ENCODE results near the gene LRFN3.
A peak's percentile ranks its signal among the peaks of the same experiment; 100 is the strongest.
"Not testable (repeated sequence)": the region's sequence is repeated elsewhere in the genome, so short reads cannot be mapped to it uniquely, and the experiment has no call there.

The LRFN3 gene

DNA sequence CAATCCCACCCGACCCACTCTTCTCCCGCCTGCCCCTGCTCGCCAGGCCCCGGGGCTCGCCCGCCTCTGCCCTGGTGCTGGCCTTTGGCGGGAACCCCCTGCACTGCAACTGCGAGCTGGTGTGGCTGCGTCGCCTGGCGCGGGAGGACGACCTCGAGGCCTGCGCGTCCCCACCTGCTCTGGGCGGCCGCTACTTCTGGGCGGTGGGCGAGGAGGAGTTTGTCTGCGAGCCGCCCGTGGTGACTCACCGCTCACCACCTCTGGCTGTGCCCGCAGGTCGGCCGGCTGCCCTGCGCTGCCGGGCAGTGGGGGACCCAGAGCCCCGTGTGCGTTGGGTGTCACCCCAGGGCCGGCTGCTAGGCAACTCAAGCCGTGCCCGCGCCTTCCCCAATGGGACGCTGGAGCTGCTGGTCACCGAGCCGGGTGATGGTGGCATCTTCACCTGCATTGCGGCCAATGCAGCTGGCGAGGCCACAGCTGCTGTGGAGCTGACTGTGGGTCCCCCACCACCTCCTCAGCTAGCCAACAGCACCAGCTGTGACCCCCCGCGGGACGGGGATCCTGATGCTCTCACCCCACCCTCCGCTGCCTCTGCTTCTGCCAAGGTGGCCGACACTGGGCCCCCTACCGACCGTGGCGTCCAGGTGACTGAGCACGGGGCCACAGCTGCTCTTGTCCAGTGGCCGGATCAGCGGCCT is 4.1 kb downstream of the LRFN3 start:
- DNase-seq: no peak

DNA sequence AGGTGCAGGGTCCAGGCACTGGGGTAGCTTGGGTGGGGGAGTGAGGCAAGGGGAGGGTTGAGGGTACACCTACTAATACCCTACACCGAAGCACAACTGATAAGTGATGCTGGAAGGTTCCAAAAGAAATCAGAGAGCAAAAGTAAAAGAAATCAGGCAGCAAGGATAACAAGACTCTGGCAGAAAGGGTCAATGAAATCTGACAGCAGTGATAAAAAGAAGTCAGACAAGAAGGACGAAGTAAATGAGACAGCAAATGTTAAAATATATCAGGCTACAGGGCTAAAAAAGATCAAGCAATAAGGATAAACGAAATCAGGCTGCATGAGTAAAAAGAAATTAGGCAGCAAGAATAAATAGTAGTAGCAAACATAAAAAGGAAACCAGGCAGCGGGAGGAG is 4.7 kb downstream of the LRFN3 start:
- DNase-seq: no peak

DNA sequence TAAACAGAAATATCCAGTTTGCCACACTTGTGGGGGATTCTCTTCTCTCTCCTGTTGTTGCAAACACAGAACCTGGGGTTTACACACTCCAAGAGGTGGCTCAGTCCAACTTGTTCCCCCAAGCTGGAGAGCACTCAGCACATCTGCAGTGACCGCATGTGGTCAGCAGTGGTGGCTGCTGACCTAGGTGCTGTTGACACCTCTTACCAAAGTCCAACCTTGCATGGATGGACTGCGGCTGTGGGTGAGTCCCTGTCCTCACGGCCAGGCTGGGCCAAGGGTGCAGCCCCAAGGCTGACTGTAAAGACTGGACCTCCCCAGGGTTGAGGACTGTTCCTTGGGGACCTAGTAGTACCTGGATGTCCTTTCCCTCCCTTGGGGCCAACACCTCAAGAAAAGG is 6.1 kb downstream of the LRFN3 start:
- DNase-seq: no peak

DNA sequence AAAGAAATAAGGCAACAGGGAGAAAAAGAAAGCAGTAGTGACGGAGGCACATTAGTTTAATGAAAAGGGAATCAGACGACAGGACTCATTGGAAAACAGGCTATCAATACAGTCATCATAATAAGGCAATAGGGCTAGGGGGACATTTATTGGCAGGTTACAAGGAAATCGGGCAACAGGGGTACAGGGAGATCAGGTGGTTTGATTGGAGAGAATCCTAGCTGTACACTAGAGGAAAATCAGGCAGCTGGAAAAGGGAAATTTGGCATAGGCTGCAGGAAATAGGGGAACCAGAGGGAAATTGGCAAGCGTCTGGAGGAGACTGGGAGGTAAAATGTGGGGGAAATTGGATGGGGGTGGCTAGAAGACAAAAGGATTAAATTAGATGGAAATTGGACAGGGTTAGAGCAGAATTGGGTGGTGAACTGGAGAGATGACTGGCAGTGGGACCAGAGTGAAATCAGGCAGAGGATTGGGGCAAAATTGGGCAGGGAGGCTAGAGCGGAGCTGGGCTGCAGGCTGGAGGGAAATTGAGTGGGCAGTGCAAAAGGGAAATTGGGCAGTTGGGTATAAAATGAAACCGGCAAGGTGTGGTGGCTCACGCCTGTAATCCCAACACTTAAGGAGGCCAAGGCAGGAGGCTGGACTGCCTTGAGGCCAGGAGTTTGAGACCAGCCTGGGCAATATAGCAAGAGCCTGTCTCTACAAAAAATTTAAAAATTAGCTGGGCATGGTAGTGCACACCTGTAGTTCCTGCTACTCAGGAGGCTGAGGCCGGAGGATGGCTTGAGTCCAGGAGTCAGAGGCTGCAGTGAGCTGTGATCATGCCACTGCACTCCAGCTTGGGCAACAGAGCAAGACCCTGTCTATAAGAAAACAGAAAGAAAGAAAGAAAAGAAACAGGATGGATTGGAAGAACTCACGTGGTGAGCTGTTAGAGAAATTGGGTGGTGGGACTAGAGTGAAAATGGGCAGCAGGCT is 7.4 kb downstream of the LRFN3 start:
- DNase-seq: no peak

DNA sequence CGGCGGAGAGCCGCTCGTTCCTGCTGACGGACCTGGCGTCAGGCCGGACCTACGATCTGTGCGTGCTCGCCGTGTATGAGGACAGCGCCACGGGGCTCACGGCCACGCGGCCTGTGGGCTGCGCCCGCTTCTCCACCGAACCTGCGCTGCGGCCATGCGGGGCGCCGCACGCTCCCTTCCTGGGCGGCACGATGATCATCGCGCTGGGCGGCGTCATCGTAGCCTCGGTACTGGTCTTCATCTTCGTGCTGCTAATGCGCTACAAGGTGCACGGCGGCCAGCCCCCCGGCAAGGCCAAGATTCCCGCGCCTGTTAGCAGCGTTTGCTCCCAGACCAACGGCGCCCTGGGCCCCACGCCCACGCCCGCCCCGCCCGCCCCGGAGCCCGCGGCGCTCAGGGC is 8.4 kb downstream of the LRFN3 start:
- DNase-seq: no peak

DNA sequence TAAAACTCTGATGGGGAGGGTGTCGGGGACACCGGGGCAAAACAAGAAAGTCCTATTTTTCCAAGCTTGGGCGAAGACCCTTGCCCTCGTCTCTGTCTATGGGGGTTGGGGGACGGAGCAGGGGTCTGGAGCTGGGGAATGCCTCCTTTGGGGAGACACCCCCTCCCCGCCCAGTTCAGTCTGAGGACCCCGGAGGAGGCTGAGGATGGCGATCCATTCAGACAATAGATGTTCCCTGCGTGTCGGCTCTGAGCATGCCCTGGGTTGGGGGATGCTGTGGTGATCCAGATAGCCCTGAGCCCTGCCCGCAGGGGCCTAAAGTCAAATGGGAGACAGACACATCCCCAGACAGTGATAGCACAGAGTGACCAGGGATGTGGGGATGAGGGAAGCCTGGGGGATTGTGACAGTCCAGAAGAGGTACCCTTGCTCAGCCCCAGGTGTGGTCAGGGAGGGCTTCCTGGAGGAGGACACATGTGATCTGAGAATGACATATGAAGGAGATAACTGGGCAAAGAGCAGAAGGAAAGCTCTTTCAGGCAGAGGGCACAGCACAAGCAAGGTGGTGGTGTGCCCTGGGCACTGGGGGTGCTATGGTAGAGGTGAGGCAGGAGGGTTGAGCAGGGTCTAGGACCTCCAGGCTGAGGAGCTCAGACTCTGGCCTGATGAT is 9.1 kb downstream of the LRFN3 start:
- no peak for DNase-seq

DNA sequence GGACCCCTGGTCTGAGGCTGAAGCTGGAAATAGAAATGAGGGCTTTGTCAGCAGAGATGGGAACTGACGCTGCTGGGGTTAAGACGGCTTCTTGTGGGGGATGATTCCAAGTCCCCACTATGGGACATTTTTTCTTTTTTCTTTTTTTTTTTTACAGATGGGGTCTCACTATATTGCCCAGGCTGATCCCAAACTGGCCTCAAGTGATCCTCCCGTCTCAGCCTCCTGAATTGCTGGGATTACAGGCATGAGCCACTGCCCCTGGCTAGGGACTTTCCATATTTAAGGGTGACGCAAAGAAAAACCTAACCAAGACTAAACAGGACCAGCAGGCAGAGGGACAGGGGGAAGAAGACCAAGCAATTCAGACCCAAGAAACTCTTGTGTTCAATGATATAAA is 10.0 kb downstream of the LRFN3 start:
- DNase-seq: no peak

DNA sequence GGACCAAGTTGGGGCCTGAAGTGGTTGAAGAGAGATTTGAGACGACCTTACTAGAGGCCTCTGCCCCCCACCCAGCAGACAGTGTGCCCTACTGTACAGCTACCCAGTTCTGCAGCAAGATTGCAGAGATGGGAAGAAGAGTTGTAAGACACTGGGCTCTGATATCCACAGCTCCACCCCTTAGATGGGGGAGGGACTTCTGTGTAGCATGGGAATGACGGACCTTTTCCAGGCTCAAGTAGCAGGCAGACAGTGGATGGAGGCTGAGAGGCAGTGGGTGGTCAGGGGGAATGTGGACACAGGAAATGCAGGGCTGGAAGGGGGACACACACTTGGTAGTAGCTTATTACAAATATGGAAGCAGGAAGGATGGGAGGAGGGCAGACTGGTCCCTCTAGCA is 13.0 kb downstream of the LRFN3 start:
- no peak for DNase-seq

DNA sequence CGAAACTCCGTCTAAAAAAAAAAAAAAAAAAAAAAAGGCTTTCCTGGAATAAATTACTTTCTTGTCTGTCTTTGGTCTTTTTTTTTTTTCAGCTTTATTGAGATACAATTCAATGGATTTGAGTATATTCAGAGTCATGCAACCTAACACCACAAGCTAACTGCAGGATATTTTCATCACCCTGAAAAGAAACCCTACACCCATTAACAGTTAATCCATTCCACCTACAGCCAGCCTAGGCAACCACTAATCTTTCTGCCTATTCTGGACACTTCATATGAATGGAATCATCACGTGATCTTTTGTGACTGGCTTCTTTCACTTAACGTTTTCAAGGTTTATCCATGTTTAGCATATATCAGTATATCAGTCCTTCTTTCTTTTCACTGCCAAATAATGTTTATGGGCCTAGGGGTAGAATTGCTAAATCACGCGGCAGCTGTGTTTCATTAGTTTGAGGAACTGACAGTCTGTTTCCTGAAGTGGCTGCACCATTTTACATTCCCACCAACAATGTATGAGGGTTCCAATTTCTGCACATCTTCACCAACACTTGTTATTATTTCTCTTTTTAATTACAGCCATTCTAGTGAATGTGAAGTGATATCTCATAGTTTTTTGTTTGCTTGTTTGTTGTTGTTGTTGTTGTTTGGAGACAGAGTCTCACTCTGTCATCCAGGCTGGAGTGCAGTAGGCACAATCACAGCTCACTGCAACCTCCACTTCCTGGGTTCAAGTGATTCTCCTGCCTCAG is 19.9 kb downstream of the LRFN3 start:
- DNase-seq: no peak

DNA sequence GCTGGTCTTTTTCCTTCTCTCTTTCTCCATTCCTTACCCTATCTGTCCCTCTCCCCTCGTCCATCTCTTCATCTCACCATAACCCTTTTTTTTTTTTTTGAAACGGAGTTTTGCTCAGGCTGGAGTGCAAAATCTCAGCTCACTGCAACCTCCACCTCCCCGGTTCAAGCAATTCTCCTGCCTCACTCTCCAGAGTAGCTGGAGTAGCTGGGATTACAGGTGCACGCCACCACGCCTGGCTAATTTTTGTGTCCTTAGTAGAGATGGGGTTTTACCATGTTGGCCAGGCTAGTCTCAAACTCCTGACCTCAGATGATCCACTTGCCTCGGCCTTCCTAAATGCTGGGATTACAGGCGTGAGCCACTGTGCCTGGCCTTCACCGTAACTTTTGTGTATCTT is 21.2 kb downstream of the LRFN3 start:
- DNase-seq: not testable (repeated sequence)

DNA sequence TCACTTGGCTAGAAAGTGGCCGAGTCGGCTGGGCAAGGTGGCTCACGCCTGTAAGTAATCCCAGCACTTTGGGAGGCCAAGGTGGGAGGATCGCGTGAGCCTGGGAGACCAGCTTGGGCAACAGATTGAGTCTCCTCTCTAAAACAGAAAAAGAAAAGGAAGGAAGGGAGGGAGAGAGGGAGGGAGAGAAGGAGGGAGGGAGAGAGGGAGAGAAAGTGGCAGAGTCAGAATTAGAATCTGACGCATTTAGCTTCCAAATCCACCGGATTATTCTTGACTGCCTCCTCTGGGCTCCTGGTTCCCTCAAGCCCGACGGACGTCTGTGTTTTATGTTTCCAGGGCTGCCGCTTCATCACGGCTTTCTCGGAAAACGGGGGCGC is 22.5 kb downstream of the LRFN3 start:
- no peak for DNase-seq

DNA sequence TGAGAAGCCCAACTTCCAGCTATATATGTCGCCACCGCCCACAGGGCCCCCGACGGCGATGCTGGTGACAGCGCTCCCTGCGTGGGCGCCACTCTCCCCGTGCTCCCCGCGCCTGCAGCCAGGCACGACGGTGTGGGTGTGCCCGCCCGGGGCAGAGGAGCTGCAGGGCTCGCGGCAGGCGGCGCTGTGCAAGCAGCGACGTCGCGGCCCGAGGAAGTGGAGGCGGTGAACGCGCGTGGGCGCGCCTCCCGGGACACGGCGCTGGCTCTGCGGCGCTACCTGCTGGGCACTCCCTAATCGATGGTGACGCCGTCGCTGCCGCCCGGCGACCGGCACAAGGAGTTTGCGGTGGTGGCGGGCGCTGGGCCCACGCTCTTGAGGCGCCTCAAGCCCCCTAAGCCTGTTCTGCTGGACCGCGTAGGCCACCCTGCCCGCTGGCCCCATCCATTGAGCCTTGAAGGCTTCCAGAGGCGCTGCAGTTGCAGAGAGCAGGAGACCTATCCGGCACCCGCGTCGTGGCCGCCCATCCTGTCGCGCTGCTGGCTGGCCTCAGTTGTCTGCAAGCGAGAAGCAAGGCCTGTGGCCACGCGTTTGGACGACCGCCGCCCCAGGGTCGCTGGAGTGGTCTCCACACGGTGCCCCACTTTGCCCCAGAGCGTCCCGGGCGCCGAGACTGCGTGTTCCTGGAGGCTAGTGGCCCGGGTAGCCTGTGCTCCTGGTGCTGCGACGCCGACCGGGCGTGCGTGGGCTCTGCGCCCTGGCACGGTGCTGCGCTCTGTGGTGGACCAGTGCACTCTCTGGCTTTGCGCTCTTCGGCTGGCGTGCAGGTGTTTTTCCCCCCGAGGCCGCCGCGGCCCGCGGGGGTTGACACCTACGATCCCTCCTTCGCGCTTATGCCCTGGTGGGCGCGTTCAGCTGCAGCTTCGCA is 23.1 kb downstream of the LRFN3 start:
- peak; percentile 80 for DNase-seq

DNA sequence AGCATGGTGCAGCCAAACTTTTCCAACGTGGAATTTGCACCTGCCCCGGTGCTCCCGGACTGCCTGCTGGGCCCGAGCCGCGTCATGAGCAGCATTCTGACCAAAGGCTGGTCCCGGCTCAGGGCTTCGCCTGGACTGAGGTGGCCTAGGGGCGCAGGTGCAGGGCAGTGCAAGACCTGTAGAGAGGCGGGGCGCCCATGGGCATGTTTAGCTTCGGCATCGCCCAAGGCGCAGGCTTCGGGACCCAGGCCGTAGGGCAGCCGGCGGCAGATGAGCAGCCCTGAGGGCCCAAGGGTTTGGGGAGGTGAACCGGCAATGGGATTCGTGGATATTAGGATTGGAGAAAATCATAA is 23.8 kb downstream of the LRFN3 start:
- no peak for DNase-seq

DNA sequence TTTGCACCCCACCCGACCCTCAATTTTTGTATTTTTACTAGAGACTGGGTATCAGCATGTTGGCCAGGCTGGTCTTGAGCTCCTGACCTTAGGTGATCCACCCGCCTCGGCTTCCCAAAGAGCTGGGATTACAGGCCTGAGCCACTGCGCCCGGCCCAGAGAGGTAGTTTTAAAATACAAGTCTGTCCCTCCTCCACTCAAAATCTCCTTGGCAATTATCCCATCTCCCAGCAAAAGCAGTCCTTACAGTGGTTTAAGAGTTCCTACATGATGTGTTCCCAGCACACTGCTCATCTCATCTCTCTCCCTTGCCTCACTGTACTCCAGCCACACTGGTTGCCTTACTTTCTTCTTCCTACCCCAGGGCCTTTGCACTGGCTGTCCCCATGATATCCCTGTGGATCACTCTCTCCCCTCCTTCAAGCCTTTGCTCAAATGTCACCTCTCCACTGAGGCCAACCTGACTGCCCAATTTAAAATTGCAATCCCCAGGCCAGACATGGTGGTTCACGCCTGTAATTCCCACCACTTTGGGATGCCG is 24.3 kb downstream of the LRFN3 start:
- no peak for DNase-seq

DNA sequence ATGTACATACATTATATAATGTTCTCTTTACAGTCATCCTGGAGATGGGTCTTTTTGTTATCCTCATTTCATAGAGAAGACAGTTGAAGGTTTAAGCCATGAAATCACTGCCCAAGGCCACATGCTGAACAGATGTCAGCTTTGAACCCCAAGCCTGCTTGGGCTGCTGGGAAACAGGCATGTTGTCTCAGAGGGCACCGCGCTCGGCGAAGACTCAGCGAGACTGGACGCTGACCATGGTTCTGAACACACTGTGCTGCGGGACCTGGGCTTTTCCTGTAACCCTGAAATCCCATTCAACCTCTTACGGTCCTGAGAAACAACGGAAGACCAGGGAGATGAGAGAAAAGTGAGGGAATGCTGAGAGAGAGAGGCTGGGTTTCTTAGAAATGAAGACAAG is 27.3 kb downstream of the LRFN3 start:
- DNase-seq: peak; percentile 36

DNA sequence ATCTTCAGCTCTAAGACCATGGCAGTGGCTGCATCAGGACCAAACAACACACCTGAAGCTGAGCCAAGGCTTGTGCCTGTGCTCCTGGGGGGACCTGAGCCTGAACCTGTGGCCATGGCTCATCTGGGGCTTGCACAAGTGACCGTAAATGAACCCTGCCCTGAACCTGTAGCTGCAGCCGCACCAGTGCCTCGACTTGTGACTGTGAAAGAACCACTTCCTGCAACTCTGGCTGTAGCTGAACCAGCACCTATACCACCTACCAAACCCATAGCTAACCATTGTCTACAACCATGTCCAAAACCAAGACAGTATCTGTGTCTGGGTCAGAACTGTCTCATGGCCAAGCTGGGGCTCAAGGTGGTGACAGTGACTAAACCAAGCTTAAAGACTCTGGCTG is 30.6 kb downstream of the LRFN3 start:
- no peak for DNase-seq

DNA sequence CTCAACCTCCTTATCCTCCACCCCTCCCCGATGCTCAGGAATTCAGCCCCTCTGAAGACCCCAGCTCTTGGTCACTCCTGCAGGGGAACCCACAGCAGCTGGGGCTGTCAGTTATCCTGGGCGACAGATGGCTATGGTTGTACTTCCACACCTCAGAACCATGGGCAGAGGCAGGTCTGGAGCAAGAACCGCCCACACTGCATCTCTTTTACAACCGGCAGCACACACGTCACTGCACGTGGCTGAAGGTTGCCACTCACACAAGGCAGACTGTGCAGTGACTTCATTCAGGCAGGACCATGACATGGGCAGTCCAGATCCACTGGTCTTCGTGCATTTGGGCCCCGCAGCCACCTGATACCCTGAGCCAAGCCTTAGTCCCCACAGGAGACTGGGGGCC is 37.3 kb downstream of the LRFN3 start:
- DNase-seq: no peak

DNA sequence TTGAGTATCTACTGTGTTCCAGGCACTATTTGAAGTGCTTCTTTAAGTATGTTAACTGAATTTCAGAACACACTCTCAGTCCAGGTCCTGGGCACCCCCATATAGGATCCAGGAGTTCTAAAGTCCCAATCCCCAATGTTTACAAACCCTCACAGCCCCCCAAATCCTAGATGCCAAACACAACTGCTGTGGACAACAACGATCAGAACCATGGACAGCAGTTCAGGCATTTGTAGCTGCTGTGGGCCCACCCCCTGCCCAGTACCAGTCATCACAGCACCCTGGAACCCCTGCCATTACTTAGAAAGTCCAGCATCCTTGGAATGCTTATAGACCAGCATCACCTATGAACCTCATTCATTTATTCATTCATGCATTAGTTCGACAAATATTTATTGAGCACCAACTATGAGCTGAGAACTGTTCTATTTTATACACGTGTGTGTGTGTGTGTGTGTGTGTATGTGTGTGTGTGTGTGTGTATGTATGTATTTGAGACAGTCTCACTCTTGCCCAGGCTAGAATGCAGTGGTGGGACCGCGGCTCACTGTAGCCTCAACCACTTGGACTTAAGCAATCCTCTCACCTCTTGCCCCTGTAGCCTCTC is 39.5 kb downstream of the LRFN3 start:
- DNase-seq: no peak

DNA sequence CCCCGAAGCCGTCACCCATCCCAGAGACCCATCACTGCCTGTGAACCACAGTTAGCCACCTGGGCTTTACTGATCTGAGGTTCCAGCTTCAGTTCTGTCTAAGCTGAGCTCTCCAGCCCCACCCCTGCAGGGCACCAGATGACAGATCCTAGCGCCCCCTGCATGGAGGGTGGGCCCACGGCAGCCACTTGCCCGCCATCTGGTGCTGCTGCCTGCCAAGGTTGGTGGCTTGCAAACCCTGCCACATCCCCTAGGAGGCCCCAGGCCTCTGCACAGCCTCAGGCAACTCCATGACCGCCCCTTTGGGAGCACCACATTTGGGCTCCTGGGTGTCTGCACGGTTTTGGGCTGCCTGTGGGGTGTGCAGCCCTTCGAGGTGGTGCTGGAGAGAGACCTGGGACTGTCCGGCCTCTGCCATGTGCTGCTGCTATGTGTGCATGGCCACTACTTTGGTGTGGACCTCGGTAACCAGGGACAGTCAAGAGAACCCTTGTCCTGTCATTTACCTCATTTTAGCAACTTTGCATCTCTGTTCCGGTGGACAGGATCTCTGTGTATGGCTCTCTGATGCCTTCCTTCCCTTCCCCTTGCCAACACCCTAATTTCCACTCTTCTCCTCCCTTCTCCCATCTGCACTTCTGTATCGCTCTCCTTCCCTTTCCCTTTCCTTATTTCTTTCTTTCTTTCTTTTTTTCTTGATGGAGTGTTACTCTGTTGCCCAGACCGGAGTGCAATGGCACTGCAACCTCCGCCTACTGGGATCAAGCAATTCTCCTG is 41.5 kb downstream of the LRFN3 start:
- no peak for DNase-seq

DNA sequence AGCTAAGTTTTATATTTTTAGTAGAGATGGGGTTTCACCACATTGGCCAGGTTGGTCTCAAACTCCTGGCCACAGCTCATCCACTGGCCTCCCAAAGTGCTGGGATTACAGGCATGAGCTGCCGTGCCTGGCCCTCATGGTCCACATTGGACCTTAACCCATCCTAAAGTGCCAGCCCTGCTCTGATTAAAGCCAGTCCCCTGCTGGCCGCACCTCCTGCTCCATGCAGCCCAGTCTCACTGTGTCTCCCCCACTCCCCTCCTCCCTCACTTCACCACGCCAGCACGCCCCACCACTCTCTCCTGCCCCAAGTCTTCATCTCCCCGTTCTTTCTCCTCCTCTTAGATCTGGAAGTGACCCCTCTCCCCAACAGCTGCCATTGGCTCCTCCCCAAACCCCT is 42.1 kb downstream of the LRFN3 start:
- DNase-seq: no peak
